Transverse colon (tissue), 3 donors: ENCODE measurements around the gene WDR83.

Experiments used
- CTCF ChIP-seq, 5 experiments: fragments of 200-600 bp in 3 of 5; fragments of 450-650 bp in 2 of 5; sonication (generic) in 3 of 5; IDR thresholded peaks; 1 replicate in 2 of 5; 2 replicates in 3 of 5; pipeline ENCODE4 v1.5.1; 2016 to 2017; ENCODE audit warnings: antibody characterized with exemption in 5 of 5, inconsistent platforms in 3 of 5, mild to moderate bottlenecking in 2 of 5, moderate library complexity in 1 of 5
- POLR2A ChIP-seq: fragments of 450-650 bp; IDR thresholded peaks from one replicate; pipeline ENCODE4 v1.6.1; 2016; ENCODE audit warnings: antibody characterized with exemption, mild to moderate bottlenecking, moderate library complexity

DNA sequence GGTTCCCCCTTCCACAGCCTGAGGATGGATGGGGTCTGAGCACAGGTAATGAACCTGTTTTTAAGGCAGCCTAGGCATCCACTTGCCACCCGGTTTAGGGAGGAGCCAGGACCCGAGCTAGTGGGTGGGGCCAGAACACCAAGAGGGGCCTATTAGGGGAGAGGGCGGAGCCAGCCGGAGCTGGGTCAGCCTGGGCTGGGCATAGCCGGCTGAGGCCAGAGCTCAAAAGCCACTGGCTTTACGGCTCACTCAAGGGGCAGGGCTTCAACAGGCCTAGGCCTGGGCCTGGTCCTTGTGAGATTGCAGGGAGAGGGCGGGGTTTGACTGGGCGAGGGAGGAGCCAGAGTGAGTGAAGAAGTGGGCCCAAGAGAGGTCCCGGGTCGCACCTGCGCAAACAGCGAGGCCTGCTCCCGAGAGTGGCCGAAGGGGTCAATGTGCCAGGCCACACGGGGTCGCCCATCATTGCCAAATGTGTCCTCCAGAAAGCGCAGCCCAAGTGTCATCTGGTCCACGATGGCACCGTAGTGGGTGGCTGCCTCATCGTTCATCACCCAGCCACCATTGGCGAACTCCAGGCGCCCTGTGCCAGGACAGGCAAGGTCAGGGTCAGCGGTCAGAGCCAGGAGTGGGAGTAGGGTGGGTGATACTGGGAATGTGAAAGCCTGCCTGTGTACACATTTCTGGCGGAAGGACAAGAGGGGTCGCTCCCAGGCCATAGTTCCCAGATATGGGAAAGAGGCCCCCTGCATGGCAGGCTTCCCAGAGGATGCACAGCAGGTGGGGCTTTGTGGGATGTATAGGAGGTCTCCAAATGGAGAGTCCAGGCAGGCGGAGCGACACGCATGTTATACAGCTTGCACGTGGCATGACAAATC, 2.0 kb upstream of the WDR83 start:
- TF ChIP-seq CTCF (IDR thresholded peaks at IDR 0.05) (no peak), POLR2A (no peak)
